Stimulated activated CD8-positive, alpha-beta memory T cell treated with anti-CD3 and anti-CD28 coated beads, Interleukin-15, amount 100 ng/mL, for 24 hours (primary cell): ENCODE results near the gene C3orf52.

Experiments
- DNase-seq: peaks from one replicate; pipeline ENCODE4 v3.0.0-alpha.2; 2020; ENCODE audit warnings: low read depth

Gene C3orf52

DNA sequence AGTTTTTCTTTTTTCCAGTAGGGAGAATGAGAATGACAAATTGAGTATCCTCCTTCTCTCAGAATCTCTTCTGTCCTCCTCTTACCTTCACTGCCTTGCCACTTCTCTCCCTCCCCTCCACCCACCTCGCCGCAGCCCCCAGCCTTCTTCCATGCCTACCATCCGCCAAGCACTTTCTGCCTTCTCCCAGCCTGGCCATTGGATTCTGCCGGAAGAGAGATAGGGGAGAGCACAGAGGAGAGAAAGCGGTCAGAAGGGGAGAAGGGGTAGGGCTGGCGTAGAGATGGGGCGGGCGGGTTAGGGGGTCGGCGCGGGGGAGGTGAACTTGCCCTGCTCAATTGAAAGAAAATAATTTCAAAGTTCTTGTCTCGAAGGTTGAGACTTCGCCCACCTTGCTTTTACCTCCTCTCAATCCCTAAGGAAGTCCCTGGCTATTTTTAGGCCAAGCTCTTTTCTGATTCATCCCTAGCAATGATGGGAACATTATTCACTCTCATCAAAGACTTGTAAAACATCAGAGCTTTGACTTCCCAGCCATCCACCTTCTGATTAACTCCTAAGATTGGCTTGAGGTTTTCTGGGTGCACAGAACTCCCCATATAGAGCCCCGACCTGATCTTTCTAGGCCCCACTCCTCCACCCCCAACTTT, 811 bp downstream of the C3orf52 start:
- no peak for DNase-seq

DNA sequence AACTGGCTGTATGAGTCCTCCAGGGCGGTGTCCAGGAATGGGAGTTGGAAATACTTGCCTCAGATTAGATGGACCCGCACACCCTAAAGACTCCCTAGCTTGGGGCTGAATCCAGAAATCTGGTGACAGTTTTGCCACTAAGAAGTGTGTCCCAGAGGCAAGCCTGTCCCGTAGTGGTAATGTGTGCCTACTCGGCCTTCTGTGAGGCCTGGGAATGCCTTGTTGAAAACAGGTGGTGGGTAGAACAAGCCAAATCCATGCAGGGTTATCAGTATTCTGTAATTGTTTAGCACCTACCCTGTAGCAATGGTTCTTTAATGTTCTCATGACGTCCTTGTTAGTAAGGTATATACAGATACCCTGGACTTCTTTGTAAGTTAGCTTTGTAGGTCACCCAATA, 1.6 kb downstream of the C3orf52 start:
- DNase-seq, result no peak

DNA sequence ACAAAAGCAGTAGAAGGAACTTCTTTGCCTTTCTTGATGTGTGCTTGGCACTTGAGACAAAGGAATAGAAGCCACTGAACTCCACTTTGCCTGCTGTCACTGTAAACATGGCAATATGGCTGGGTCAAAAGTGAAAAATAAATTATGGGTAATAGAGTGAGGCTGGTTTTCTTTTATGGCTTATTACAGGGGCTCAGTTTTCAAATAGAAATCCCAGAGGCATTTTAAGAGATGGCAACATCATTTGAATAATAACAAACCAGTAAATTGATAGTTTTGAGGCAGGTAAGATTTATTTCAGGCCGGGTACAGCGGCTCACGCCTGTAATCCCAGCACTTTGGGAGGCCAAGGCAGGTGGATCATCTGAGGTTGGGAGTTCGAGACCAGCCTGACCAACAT, 2.8 kb downstream of the C3orf52 start:
- no peak for DNase-seq

DNA sequence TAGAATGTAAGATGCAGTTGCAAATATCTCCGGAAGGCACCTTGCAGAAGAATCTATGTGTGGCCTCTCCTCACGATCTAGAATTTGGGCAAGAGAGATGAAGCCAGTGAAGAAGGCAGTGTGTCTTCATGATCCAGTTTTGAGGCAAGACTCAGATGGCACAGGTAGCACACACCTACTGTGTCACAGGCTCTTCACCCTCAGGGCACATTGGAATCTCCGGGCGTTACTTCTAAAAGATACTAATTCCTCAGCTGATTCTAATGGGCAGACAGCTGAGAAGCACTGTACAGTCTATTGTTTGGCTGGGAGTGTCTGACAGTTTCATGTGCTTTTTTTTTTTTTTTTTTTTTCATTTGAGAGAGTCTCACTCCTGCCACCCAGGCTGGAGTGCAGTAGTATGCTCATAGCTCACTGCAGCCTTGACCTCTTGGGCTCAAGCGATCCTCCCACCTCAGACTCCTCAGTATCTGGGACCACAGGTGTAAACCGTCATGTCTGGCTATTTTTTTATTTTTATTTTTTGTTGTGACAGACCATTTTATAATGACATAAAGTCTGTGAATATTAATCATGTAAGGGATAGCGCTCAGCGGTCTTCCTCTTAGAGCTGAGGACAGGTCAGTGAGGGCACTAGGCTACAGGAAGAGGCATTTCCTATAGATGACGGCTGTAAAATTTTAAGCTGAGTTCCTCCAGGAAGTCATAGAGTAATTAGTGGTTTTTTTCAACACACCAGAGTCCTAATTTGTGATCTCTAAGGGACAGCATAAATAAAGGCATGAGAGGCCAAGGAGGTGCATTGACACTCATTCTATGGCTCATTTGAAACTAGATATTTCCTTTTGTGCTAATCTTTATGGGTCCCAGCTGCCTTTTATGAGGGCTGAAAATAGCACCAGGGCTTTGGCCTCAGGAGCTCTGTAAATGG, 4.0 kb downstream of the C3orf52 start:
- no peak for DNase-seq

DNA sequence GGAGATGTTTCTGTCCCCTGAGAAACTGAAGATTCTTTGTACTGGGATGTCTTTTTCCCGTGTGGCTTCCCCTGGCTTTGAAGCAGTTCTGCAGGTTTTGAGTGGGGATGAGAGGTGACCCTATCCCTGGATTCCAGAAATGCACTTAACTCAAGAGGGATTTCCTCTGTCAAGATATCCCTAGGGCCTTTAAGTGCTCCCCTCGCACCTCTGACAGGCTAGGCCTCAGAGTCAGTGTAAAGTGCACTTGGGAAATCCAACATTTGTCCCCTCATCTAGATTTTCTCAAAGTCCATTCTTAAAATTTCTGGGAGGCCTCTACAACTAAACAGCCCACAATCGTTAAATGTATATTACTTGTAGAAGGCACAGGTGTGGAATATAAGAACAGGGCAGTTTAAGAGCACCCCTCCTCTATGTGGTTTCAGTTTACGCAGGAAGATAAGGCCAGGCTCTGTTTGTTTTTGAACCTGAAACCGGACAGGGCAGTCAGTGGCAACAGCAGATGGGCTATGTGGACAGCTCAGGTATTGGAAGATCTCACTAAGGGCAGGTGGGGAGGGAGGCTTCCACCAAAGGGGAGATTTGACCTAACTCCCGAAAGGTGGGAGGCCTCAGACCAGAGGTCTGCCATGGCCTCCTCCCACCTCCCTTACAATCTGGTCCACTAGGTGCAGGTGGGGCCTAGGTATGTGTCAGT, 4.8 kb downstream of the C3orf52 start:
- DNase-seq, result no peak

DNA sequence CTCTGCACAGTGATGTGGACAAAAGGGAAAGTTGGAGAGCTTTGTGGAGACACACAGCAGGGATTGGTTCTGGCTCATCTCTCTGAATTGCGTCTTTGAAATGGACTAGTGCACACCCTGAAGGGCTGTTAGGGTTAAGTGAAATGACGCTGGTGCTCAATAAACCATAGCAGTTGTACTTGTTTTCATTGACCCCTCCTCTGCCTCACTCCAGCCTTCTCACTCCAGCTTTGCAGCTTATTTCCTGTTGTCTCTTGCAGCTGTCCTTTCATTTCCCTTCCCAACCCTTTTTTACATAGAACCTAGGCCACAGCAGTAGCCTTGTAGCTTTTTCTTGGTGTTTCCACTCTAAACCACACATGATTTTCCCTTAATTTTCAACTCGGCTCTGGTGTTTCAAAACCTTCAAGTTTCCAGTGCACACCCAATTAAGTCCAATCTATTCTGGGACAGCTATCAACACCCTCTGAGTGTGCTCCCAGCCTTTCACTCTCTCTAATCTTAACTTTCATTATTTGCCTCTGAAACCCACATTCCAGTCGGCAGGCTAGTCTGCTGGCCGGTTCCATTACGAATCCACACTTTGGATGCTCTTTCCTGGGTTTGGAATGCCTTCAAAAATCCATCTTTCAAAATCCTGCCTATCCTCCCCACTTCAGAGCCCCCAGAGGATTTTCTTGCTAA, 6.4 kb downstream of the C3orf52 start:
- DNase-seq, result no peak

DNA sequence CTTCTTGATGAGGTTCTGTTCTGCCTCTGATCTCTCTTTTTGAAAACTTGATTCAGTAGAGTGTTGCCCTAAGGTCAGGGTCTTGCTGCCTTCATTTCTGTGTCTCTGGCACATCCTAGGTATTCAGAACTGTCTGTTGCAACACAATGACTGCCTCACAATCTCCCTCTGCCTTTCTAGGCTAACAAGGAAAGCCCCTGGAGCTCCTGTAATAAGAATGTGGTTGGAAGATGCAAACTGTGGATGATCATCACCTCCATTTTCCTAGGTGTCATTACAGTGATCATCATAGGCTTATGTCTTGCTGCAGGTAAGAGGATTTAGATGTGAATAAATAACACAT, 7.0 kb downstream of the C3orf52 start:
- no peak for DNase-seq

DNA sequence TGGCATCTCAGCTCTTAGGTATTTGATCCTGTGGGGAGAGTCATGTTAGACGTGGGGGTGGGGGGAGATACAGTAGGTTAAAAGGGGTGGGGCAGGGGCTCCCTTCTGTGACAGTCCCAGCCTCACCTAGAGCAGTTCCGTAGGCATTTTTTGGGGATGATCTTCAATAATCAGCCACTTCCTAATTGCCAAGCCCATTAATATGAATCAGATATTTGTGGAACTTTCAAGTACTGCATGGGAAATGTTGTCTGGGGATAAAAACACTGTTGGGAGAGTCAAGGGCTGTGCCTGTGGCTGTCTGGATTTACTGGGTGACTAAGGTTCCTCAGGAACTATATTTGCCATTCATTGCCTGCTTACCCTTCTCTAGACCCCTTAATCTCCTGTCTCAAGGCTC, 9.5 kb downstream of the C3orf52 start:
- no peak for DNase-seq

DNA sequence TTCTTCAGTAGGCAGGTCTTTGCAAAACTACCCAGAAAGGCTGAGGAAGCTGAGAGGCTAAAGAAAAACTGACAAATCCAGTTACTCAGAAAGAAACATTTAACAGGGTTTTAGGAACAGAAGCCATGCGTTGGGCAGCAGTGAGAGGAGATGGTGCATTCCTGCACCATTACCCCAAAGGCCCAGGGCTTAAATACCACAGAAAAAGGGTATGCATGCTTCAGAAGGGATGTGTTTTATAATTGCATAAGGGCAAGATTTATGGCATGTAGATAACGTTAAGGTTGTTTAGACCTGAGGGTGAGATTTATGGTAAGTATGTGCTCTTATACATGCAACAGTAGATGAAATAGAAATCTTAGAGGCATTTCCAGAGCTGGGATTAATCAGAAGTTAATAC, 10.0 kb downstream of the C3orf52 start:
- no peak for DNase-seq

DNA sequence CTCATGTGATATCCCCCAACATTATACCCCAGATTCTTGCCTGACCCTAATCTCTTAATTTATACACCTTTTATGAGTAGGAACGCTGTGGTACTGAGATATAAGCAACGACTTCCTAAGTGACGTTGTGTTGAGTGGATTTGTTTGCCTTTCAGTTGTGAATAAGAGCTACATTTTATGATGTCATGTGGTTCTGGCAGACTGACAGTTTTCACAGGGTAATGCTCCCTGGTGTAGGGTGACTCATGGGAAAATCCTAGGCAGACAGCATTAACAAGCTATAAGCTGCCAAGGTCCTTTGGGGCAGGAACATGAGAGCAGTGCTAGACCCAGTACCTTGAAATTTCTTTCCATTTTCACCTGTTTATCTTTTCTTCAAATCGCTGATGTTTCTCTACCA, 11.2 kb downstream of the C3orf52 start:
- DNase-seq, result no peak

DNA sequence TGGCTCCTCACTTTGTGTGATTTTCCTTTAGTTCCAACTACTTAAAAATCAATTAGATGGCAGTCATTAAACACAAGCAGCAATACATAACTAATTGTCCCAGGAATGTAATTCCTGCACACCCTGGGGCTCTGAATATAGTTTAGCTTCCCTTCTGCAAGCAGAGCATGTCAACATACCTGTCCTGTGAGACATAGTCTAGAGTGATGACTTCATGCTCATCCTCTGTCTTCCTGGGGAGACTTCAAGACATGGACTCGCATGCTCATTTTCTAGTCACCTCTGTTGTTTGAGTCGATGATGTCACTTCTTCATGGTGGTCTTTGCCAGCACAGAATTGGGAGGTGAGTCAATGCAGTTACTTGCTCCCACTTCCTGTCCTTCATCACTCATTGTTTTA, 15.7 kb downstream of the C3orf52 start:
- DNase-seq, result no peak

DNA sequence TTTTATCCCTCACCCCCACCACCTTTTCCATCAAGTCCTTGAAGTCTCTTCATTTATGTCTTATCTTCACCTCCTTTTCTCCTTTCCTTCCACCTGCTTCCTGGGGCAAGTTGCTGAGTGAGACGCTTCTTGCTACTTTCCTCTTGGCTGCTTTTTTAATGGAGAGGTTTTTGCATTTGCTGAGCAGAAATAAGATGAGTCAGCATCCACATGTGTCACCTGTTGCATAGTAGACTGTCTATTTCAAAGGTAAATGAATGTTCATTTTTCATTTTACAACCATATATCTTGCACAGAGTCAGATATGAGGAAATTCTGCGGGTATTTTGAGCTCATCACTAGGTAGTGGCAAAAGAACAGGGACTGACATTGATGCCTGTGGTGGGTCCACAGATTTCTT, 18.6 kb downstream of the C3orf52 start:
- no peak for DNase-seq

DNA sequence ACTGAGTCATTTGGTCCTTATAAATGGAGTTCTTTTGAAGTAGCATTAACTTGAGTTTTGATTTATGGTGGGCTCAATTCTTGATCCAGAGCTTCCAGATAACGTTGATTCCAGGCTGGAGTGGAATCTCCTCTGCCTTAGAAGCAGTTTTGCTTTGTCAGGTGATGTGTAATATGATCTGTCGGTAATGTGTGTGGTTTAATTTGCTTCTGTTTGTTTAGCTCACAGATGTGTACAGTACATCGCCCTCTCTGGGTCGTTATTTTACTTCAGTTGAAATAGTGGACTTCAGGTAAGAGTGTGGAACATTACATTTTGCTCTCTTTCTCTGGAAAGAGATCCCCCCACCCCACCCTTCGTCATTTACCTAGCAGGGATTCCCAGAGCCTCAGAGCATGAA, 23.1 kb downstream of the C3orf52 start:
- DNase-seq, result no peak

DNA sequence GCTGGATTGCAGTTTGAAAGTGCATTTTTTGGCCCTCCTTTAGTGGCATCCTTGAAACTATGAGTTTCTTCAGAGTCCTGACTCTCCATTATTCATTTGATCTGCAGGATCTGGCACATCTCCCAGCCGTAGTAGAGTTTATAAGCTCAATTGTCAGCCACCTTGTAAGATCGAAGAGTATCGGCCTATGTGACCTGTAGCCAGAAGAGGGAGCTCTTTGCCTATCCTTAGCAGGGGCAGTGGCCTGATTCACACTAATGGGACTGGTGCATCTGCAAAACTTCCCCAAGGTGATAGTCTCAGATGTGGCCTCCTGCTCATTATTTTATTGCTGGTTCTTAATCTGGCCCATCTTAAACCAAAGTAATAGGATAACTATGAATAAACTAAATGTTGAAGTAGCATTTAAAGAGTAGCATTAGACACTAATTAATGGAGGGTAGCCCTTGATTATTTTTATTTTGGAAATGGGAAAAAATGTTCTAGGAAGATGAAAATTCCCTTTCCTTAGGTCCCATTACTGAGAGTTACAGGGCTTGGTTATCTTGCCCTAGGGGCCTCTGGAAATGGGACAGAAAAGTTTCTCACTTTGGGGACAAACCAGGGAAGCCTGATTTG, 25.7 kb downstream of the C3orf52 start:
- no peak for DNase-seq

DNA sequence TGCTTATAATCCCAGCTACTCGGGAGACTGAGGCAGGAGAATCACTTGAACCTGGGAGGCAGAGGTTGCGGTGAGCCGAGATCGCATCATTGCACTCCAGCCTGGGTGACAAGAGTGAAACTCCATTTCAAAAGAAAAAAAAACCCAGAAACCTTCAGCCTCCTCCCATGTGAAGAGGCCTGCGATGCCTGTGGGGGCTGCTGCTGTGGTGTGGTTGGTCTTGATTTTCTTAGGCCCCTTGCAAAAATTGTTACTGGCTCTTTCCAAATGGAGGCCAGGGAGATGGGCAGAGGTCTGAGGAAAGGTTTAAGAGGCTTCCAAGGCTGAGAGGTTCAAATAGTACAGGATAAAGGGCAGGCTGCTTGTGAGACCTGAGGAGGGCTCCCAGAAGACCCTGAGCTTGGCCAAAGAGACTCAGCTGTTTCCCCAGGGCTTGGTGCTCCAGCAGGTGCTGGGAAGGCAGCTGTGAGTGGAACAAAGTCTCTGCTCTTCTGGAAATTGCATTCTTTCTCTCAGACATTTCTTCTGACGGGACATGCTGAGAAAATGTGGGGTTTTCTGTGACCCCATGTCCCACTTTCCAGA, 28.5 kb downstream of the C3orf52 start:
- no peak for DNase-seq

DNA sequence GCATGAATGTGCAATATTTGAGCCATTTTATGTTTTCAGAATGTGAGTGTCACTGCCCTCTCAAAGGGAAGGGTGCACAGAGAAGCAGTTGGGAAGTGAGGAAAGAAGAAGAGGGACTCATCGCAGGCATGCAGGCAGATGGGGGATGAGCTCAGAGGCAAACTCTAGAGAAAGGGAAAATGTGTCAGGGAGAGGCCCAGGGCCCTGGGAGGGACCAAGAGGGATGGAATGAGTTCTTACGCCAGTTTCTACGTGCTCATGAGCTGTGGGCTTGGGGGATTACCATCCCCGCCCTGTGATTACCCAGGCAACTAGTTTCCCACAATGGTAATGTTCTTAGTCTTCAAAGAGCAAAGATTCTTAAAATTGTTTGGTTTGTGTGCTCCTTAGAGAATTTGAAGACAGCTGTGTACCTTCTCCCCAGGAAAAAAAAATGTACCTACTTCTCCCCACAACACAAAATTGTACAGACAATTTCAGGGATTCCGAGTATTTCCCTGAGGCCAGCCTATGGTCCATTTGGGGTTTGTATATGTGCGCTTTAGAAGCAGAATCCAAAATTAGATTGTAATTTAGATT, 29.1 kb downstream of the C3orf52 start:
- DNase-seq, result no peak

DNA sequence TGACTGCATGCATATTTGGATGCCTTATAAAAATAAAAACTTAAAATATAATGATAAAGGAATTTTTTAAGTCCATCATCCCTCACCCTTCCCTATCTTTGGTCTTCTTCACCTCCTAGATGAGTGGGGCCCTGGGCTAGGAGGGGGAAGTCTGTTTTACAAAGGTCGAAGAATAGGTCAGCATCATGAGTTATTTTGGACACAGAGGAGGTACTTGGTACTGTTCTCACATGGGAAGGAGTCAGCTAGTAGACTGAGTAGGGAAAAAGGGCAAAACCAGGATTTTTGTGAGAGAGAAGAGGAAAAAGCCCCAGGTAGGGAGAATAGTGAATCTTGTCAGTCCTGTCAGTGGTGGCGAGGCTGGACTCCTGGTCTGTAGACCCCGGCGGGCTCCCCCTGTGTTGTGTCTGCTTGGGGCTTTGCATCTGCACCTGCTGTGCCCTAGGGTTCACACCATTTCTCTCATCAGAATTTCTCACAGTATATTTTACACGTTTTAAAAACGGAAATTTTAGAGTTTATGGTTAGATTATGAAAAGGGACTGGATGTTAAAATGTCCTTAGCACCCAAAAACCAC, 29.7 kb downstream of the C3orf52 start:
- DNase-seq, result no peak

DNA sequence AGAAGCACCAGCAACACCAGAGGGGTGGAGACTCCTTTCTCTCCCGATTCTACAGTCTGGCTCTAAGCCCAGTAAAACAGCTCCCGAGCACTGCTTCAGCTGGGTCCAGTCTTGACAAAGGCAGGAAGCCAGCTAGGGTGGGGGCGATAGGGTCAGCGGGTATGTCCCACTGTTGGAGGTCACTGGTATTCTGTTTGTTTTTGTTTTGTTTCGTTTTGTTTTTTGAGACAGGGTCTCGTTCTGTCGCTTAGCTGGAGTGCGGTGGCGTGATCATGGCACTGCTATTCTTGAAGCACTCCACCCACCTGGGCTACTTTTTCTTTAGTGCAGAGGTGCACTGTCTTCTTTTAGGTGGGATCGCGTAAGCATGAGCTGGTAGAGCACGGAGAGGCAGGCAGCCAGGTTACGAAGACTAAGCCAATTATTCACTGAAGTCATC, 30.6 kb downstream of the C3orf52 start:
- no peak for DNase-seq

DNA sequence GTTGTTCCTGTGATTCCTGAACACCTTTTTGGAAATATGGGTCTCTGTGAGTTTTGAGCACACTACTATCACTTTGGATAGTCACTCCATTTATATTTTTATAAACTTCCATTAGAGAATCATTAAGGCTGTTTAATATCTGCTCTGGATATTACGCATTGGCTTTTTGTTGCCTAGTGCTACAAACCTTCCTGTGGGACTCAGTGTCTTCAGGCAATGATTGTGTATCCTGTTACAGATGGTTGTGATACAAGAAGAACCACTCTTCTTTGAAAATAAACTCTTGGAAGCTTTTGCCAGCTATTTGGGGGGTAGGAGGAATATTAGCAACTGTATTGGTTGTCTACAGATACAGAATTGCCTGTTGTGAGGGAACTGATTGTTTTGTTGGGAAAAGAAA, 31.2 kb downstream of the C3orf52 start:
- DNase-seq, result no peak

DNA sequence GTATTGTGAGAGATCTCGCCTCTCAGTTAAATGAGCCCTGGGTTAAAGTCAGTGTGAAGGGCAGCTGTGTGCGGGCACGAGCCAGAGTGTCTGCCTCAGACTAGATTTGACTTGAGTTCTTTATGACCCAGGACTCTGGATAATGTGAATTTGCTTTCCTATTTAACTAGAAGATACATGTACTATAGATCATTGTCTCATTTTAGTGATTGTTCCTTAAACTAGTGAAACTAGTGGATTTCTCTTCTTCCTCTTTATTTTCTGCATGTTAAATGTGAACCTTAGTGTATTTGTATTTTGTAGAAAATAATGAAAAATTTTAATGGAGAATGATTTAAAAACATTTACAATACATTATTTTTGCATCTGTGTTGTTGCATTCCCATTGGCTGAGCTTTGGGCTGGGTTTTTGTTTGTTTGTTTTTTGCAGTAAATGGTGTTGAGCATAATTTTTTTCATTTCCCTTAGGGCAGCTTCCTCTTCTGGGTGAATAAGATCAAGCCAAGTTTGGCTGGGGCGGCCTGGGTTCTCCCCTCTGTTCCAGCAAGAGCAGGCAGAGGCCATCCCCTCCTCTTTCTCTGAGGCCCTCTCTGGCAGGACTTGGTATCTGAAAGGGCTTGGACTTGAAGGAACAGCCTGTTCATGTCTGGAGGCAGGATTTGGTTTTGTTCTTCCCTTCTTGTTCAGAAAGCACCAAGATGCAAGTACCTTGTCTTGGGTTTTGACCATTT, 31.8 kb downstream of the C3orf52 start:
- DNase-seq, result no peak
